ENCODE data around the gene UBR4.

DNA sequence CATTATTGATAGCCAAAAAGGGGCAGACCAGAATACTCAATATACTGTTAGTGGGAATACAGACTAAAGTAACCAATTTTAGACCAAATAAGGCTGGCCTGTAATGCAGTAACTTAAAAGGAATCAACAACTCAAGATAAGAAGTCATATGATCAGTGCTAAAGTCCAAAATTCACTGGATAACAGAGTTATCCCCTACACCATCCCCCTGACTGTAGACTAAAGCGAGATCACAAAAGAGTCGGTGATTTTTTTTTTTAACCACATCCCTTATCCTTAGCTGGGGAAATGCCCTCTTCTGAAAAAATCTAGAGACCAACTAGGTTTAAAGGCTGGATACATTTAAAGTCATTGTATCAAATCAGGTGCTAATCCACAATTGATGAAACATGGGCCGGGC is 7.7 kb downstream of the UBR4 start:
- TF ChIP-seq, protein P1, sequence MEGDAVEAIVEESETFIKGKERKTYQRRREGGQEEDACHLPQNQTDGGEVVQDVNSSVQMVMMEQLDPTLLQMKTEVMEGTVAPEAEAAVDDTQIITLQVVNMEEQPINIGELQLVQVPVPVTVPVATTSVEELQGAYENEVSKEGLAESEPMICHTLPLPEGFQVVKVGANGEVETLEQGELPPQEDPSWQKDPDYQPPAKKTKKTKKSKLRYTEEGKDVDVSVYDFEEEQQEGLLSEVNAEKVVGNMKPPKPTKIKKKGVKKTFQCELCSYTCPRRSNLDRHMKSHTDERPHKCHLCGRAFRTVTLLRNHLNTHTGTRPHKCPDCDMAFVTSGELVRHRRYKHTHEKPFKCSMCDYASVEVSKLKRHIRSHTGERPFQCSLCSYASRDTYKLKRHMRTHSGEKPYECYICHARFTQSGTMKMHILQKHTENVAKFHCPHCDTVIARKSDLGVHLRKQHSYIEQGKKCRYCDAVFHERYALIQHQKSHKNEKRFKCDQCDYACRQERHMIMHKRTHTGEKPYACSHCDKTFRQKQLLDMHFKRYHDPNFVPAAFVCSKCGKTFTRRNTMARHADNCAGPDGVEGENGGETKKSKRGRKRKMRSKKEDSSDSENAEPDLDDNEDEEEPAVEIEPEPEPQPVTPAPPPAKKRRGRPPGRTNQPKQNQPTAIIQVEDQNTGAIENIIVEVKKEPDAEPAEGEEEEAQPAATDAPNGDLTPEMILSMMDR (IDR thresholded peaks at IDR 0.05) = no peak
- TF ChIP-seq IRF3 (IDR thresholded peaks at IDR 0.05; ENCODE audit: low read depth, low read length) = no peak
- no peak for TF ChIP-seq ZBTB33 (IDR thresholded peaks at IDR 0.05; ENCODE audit: borderline replicate concordance, low read depth)
